DMS79 treated with DMSO at 0.1 percent for 48 hours (cell line): Measurements from ENCODE around the gene SNX21.
"Not testable (repeated sequence)": the region's sequence is repeated elsewhere in the genome, so short reads cannot be mapped to it uniquely, and the experiment has no call there.

Experiments used
- DNase-seq: peaks from one replicate; lab custom pipeline; 2025; lab: John Stamatoyannopoulos, UW

SNX21 gene, protein sequence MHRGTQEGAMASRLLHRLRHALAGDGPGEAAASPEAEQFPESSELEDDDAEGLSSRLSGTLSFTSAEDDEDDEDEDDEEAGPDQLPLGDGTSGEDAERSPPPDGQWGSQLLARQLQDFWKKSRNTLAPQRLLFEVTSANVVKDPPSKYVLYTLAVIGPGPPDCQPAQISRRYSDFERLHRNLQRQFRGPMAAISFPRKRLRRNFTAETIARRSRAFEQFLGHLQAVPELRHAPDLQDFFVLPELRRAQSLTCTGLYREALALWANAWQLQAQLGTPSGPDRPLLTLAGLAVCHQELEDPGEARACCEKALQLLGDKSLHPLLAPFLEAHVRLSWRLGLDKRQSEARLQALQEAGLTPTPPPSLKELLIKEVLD

GRCh38 chr20:45833030-45833882, at the start of gene SNX21:
TSS of gene SNX21 (plus strand) at chr20:45833799. CDS start at chr20:45833920, 121 bp downstream.
- DNase-seq = peak; percentile 28

DNA sequence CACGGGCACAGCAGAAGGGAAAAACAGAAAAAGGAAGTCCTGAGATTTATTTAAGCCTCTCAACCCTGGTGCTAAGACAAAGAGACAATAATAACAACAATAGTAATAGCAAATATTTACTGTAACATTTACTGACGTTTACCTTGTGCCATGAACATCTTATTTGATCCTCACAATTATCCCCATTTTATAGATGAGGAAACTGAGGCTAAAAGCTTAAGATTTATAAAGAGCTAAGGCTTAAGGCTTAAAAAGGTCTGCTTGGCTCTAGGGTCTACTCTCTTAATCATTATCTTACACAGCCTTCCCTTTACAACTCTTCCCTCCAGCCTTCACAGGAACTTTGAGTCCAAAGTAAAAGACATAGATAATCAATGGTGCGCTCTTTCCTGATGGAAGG, 45.2 kb upstream of the SNX21 start:
- no peak for DNase-seq

- no peak for DNase-seq
Observed at GRCh38 chr20:45792317-45793118, 41.1 kb upstream of the SNX21 start.

- no peak for DNase-seq
Observed at GRCh38 chr20:45796337-45797065, 37.1 kb upstream of the SNX21 start.

GRCh38 chr20:45797510-45797909, 36.1 kb upstream of the SNX21 start:
- DNase-seq = not testable (repeated sequence)

- DNase-seq = not testable (repeated sequence)
Observed at GRCh38 chr20:45797955-45798354, 35.6 kb upstream of the SNX21 start.

GRCh38 chr20:45798935-45799642, 34.5 kb upstream of the SNX21 start:
- DNase-seq = peak; percentile 46

- DNase-seq = no peak
Observed at GRCh38 chr20:45801851-45802250, 31.7 kb upstream of the SNX21 start.

DNA sequence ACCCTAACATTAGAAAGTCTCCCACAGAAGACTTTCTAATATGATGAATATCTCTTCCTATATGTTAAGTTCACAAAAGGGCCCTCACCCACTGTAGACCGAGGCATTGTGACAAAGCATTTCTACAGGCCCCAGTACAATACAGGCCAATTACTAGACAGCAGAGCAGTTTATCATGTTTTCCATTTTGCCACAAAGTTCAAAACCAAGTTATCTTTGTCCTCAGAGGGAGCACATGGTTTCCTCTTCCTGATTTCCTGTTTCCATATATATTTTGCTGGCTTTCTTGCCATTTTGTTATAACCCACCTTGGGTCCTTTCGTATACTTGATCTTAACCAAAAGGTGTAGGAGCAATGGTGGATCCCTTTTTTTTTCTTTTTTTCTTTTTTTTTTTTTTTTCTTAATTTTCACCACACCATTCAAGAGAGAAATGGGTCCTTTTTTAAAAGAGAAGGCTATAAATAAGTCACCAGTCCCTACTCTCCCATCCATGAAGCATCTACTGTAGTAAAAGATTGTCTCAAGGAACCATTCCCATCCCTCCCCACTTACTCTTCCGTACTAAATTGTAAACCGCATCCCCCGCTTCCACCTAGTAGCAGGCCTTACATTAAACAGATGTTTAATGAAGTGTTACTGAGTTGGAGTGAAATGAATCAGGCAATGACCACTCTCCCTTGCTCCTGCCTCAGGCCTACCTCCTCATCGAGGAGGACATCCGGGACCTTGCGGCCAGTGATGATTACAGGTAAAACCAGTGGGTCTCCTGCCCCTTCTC, 23.2 kb upstream of the SNX21 start:
- no peak for DNase-seq

DNA sequence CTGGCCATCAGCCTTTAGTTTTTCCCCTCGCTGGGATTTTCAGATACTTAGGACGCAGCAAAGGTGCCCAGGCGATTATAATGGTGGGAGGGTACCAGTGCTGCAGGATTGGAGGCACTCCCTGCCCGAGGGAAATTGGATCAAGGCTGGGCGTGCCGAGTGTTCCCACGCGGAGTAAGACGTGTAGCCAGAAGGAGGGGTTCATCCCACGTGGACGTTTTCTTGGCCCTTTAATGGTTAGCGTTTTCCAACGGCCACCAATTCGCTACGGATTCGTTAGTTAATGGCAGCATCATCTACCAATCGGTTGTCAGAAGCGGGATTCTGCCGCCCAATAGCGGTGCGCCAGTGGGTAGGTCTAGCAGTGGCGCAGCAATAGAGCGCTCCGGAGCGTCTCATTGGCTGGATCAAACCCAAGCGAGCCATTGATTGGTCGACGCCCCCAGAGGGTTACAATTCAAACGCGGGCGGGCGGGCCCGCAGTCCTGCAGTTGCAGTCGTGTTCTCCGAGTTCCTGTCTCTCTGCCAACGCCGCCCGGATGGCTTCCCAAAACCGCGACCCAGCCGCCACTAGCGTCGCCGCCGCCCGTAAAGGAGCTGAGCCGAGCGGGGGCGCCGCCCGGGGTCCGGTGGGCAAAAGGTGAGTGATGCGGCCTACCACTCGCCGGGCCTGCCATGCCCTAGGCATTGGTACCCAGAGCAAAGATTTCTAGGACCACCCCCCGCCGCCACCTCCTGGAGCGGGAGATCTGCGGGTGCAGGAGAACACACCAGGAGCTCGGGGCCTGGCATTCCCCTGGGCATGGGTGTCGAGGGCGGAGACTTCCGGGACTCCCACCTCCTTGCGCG, 21.2 kb upstream of the SNX21 start, which contains the start of gene UBE2C:
Gene UBE2C, plus strand, starts transcription at position 488 of the 849 bp plus-strand sequence. Its CDS starts 52 bp downstream, at position 540.
- peak; percentile 86 for DNase-seq

GRCh38 chr20:45813006-45813340, 20.6 kb upstream of the SNX21 start:
- DNase-seq = no peak

DNA sequence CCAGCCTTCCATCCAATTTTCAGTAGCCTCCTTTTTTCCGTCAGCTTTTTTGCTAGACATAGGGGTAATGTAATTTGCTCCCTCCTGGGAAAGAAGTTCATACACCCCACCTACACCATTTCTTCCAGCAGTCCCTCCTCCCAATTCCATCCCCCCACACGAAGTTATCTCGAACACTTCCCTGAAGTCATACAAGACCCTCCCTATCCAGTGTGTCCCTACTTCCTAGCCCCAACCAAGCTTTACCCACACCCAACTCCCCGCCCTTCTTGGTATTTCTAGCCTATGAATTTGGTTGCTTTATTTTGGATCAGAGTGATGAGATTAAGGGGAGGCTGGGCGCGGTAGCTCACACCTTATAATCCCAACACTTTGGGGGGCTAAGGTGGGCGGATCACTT, 20.1 kb upstream of the SNX21 start:
- DNase-seq = no peak

DNA sequence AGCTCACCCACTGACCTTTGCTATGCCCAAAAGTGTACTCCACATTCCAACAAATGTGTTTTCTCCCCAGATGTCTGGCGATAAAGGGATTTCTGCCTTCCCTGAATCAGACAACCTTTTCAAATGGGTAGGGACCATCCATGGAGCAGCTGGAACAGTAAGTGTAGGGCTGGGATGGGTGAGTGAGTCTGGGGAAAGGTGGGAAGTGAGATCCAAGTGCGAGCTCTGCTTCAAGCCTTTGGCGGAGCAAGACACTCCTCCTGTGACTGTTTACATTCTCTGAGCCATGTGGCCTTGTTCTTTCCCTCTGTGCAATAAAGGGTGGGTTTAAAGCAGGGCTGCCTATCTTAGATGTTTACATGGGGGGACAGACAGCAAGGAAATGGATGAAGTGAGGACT, 19.3 kb upstream of the SNX21 start:
- no peak for DNase-seq

DNA sequence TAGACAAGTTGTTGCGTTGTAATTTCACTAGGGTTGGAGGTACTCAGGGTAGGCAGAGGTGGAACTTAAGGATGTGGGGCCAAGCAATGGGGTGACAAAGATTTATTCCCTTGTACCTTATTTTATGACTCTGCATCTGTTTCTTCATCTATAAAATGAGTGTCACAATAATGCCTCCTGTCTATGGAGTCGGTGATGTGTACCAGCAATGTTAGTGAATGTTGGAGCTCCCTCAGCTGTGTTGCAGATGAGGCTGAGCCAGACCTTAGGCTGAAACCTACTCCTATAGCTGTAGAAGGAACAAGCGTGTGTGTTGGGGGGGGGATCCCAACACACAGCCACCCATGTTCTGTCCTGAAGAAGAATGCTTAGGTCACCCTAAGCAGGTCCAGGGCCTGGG, 16.6 kb upstream of the SNX21 start:
- no peak for DNase-seq

DNA sequence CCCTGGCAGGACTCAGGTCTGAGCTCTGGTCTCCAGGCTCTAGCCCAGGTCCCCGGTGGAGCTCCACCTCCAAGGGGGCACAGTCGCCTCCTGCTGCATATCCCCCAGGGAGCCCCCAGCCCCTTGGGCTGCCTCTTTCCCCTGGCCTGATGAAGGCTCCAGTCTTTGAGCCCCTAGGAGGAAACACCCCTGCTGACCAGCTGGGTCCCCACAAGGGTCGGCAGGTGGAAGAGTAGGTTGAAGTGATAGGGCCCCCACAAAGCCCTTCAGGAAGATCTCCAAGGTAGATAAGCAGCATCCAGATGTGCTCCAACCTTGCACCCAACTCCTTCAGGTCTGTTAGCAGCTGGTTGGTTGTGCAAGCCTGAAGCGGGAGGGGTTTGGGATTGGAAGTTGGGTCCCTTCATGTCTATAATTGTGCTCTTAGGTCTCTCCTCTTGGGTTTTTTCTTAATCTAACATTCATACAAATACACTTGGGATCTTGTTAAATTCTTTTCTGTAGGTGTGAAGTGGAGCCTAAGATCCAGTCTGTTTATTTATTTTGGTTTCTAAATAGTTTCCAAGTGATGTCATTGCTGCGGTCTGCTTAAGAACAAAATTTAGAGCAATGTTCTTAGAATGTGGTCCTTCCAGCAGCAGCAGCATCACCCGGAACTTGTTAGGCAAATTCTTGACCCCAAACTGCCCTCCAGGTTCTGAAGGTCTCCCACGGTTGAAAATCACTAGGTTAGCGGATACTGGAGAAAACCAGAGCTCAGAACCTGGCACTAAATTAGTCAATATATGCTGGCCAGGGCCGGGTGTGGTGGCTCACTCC, 16.0 kb upstream of the SNX21 start:
- DNase-seq = no peak

DNA sequence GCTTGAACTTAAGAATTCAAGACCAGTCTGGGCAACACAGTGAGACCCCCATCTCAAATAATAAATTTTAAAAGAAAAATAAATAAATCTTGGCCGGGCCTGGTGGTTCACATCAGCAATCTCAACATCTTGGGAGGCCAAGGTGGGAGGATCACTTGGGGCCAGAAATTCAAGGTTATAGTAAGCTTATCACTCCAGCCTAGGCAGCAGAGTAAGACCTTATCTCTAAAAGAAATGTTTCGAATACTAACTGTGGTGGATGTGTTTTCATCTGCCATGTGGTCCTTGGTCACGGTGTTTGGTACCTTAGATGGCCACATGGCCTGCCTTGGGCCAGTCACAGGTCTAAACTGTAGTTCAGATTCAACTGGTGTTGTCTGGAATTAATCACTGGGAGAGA, 15.4 kb upstream of the SNX21 start:
- DNase-seq = no peak

GRCh38 chr20:45819466-45819865, 14.1 kb upstream of the SNX21 start:
- DNase-seq = no peak

DNA sequence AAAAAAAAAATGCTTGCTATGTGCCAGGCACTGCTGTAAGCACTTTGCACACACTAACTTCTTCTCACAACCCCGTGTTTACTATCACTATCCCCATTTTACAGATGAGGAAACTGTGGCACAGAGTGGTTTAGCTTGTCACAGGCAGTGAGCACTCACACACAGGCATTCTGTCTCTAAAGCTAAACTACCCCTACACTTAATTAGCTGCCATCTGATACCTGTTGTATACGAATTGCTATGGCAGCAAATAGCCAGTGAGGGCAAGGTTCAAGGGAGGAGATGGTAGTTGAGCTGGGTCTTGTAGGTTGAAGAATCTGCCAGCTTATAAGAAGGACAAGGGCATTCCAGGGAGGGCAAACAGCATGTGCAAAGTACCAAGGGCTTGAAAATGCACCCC, 11.7 kb upstream of the SNX21 start:
- no peak for DNase-seq
